GM12864 (cell line): ENCODE data around the gene SELENOF.
"Not testable (repeated sequence)": the region's sequence is repeated elsewhere in the genome, so short reads cannot be mapped to it uniquely, and the experiment has no call there.

Source experiments
- DNase-seq: peaks from one replicate; pipeline ENCODE4 v3.0.0-alpha.2; 2011; ENCODE audit warnings: low read depth
- H3K4me3 ChIP-seq: 2 replicates; pipeline ENCODE4 v1.5.1; 2011; ENCODE audit warnings: mild to moderate bottlenecking, low read depth, low read length, control low read depth
- CTCF ChIP-seq: IDR thresholded peaks from 2 replicates; pipeline ENCODE4 v1.5.1; 2011; ENCODE audit warnings: low read depth, mild to moderate bottlenecking, moderate library complexity, low read length, control low read depth, inconsistent platforms; ENCODE audit errors: missing control alignments

The SELENOF gene

GRCh38 chr1:86823821-86824500 lies 90.0 kb downstream of the SELENOF start:
- no peak for DNase-seq
- no peak for TF ChIP-seq CTCF
- H3K4me3 ChIP-seq = no peak overlapping the region

- TF ChIP-seq CTCF = no peak
- no peak for DNase-seq
- H3K4me3 ChIP-seq = no peak overlapping the region
Measured at GRCh38 chr1:86823386-86823785, 90.5 kb downstream of the SELENOF start.

- H3K4me3 ChIP-seq = no peak overlapping the region
- no peak for DNase-seq
- TF ChIP-seq CTCF = no peak
Measured at GRCh38 chr1:86822459-86822858, 91.5 kb downstream of the SELENOF start.

GRCh38 chr1:86821956-86822355 lies 92.0 kb downstream of the SELENOF start:
- no peak overlapping the region for H3K4me3 ChIP-seq
- TF ChIP-seq CTCF = no peak
- no peak for DNase-seq

GRCh38 chr1:86819970-86820369 lies 94.0 kb downstream of the SELENOF start:
- DNase-seq = not testable (repeated sequence)

GRCh38 chr1:86817246-86817826 lies 96.6 kb downstream of the SELENOF start:
- DNase-seq, H3K4me3 ChIP-seq: not testable (repeated sequence)

More at GRCh38 chr1:86819970-86820369, 94.0 kb downstream of the SELENOF start:
- H3K4me3 ChIP-seq = not testable (repeated sequence)

GRCh38 chr1:86814118-86814517 lies 99.8 kb downstream of the SELENOF start:
- not testable (repeated sequence) for DNase-seq, H3K4me3 ChIP-seq
